Esophagus muscularis mucosa (tissue), 3 donors: ENCODE measurements around the gene MKRN2OS.

Experiments
- EP300 ChIP-seq: sonication (generic); formaldehyde crosslinking; IDR thresholded peaks from one replicate; pipeline ENCODE4 v1.6.1; 2017; ENCODE audit warnings: antibody characterized with exemption
- TF ChIP-seq, protein P1 (sequence below), 3 experiments: fragments of 200-600 bp in 2 of 3; fragments of 450-650 bp in 1 of 3; sonication (generic) in 2 of 3; IDR thresholded peaks; one replicate each; pipeline ENCODE4 v1.5.1; 2017 to 2019; ENCODE audit warnings: antibody characterized with exemption in 3 of 3, mild to moderate bottlenecking in 2 of 3, moderate library complexity in 1 of 3

DNA sequence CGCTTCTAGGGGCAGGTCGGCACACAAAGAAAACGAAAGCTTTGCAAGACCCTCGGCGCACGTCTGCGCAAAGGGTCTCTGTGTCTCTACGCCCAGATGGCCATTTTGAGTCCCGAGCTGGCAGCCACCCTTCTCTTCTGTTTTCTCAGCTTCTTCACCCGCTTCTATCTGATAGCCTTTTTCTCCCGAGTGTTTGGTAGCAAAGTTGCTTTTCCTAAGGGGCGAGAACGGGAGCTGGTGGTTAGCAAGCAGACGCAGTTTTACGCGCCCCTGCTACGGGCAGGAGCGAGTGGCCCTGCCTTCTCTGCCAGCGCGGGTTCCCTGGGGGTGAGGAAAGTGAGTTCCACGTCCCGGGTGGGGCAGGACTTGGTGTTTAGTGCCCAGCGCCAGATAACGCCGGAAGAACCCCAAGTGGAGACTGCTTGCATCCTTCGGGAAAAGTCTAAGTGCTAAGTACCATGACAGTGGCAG is 8.7 kb upstream of the MKRN2OS start:
- TF ChIP-seq EP300 = no peak
- TF ChIP-seq, protein P1, sequence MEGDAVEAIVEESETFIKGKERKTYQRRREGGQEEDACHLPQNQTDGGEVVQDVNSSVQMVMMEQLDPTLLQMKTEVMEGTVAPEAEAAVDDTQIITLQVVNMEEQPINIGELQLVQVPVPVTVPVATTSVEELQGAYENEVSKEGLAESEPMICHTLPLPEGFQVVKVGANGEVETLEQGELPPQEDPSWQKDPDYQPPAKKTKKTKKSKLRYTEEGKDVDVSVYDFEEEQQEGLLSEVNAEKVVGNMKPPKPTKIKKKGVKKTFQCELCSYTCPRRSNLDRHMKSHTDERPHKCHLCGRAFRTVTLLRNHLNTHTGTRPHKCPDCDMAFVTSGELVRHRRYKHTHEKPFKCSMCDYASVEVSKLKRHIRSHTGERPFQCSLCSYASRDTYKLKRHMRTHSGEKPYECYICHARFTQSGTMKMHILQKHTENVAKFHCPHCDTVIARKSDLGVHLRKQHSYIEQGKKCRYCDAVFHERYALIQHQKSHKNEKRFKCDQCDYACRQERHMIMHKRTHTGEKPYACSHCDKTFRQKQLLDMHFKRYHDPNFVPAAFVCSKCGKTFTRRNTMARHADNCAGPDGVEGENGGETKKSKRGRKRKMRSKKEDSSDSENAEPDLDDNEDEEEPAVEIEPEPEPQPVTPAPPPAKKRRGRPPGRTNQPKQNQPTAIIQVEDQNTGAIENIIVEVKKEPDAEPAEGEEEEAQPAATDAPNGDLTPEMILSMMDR (IDR thresholded peaks at IDR 0.05) = no peak
